ENCODE results near the gene GPBP1L1. TPM values are rescaled to one million over a fixed set of nuclear protein-coding genes. Genes with fewer than 3 reads are reported as not detected.

The GPBP1L1 gene
- total and polyA plus RNA-seq, 9 of the 15 experiments (the other 6 are each of a cell fraction or from before 2014, with no cell fraction given) = 86.0 to 216 (median 138) TPM

DNA sequence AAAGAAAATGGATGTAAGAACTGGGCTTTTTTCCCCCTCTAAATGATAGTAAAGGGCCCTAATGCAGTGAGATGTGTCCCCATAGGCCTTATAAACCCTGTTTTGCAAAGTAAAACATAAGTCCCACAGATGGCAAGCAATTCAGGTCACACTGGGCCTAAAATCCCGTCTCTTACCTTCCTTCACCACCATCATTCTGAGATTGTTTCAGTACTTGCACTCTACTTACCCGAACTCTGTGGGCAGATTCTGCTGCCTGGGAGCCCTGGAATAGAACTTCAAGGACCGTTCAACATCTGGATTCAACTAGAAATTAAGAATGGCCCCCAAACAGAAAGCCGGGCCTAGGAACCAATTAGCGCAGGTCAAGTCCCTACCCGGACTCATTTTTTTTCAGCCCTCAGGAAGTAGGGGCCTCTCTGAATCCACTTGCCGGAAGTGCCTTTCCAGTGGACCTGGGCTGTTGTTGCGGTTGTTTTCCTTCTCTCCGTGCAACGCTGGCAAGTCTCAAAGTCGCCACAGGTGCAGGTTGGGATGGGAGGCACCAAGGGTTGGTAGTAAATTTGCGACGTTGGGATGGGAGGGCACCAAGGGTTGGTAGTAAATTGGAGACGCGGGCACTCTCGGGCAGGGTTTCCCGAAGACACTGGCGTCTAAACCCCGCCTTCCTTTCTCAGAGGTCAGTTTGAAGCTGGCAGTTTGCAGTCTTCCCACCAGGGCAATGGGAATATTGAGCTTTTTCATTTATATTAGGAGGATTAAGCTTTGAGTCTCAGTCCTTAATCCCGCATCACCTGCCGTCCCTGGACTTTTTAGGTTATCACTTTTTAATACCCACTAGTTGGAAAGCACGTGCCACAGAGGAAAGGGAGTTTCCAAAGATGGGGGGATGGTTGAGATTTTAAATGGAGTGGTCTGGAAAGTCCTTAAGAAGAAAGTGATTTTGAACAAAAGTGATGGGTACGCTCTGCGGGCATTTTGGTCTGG lies 1.7 kb upstream of the GPBP1L1 start, which contains the start of gene TMEM69 (continued):
- TF ChIP-seq, protein P1, sequence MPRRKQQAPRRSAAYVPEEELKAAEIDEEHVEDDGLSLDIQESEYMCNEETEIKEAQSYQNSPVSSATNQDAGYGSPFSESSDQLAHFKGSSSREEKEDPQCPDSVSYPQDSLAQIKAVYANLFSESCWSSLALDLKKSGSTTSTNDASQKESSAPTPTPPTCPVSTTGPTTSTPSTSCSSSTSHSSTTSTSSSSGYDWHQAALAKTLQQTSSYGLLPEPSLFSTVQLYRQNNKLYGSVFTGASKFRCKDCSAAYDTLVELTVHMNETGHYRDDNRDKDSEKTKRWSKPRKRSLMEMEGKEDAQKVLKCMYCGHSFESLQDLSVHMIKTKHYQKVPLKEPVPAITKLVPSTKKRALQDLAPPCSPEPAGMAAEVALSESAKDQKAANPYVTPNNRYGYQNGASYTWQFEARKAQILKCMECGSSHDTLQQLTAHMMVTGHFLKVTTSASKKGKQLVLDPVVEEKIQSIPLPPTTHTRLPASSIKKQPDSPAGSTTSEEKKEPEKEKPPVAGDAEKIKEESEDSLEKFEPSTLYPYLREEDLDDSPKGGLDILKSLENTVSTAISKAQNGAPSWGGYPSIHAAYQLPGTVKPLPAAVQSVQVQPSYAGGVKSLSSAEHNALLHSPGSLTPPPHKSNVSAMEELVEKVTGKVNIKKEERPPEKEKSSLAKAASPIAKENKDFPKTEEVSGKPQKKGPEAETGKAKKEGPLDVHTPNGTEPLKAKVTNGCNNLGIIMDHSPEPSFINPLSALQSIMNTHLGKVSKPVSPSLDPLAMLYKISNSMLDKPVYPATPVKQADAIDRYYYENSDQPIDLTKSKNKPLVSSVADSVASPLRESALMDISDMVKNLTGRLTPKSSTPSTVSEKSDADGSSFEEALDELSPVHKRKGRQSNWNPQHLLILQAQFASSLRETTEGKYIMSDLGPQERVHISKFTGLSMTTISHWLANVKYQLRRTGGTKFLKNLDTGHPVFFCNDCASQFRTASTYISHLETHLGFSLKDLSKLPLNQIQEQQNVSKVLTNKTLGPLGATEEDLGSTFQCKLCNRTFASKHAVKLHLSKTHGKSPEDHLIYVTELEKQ (CRISPR knock-in tag; IDR thresholded peaks at IDR 0.05) = no peak
- TF ChIP-seq DPF2 (IDR thresholded peaks at IDR 0.05) (peak; percentile 10; the same call in 1 of the 2 replicates), NFRKB (IDR thresholded peaks at IDR 0.05; ENCODE audit: low read depth) (peak; percentile 99), CBFA2T2 (conservative IDR thresholded peaks at IDR 0.05) (no peak), ZNF785 (CRISPR knock-in tag; IDR thresholded peaks at IDR 0.05) (no peak), ZBED1 (IDR thresholded peaks at IDR 0.05) (0 out of 2 replicates have a peak, but pooled peaks have one; percentile 42), PHB2 (IDR thresholded peaks at IDR 0.05; ENCODE audit: low read depth) (no peak), KLF1 (tag; IDR thresholded peaks at IDR 0.05) (no peak), SP2 (IDR thresholded peaks at IDR 0.05; ENCODE audit: extremely low read depth, low read depth, low read length, poor library complexity, severe bottlenecking) (no peak), STAT5B (CRISPR knock-in tag; IDR thresholded peaks at IDR 0.05) (no peak), CBX1 (IDR thresholded peaks at IDR 0.05; ENCODE audit: low read depth) (peak; percentile 52), POLR2B (IDR thresholded peaks at IDR 0.05; ENCODE audit: low read depth, partially characterized antibody) (peak; percentile 92), SMAD1 (IDR thresholded peaks at IDR 0.05; ENCODE audit: low read depth, low read length, partially characterized antibody) (peak; percentile 36), ETV6 (IDR thresholded peaks at IDR 0.05; ENCODE audit: borderline replicate concordance in 1 of 2, low read depth in 2 of 2, low read length in 1 of 2) (no peak; a peak in 1 of 4 replicates), ETV6 (CRISPR knock-in tag; IDR thresholded peaks at IDR 0.05; ENCODE audit: borderline replicate concordance) (no peak), PTBP1 (IDR thresholded peaks at IDR 0.05; ENCODE audit: low read depth, low read length) (no peak), MYBL2 (IDR thresholded peaks at IDR 0.05; ENCODE audit: low read depth) (0 out of 2 replicates have a peak, but pooled peaks have one; percentile 46), MYBL2 (CRISPR knock-in tag; IDR thresholded peaks at IDR 0.05; ENCODE audit: borderline replicate concordance) (no peak)
- TF ChIP-seq, protein P2, sequence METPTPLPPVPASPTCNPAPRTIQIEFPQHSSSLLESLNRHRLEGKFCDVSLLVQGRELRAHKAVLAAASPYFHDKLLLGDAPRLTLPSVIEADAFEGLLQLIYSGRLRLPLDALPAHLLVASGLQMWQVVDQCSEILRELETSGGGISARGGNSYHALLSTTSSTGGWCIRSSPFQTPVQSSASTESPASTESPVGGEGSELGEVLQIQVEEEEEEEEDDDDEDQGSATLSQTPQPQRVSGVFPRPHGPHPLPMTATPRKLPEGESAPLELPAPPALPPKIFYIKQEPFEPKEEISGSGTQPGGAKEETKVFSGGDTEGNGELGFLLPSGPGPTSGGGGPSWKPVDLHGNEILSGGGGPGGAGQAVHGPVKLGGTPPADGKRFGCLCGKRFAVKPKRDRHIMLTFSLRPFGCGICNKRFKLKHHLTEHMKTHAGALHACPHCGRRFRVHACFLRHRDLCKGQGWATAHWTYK (CRISPR knock-in tag; IDR thresholded peaks at IDR 0.05) = no peak; the same call in none of the 2 replicates
- TF ChIP-seq, protein P3, sequence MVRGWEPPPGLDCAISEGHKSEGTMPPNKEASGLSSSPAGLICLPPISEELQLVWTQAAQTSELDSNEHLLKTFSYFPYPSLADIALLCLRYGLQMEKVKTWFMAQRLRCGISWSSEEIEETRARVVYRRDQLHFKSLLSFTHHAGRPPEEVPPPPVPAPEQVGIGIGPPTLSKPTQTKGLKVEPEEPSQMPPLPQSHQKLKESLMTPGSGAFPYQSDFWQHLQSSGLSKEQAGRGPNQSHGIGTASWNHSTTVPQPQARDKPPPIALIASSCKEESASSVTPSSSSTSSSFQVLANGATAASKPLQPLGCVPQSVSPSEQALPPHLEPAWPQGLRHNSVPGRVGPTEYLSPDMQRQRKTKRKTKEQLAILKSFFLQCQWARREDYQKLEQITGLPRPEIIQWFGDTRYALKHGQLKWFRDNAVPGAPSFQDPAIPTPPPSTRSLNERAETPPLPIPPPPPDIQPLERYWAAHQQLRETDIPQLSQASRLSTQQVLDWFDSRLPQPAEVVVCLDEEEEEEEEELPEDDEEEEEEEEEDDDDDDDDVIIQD (CRISPR knock-in tag; IDR thresholded peaks at IDR 0.05) = no peak
- TF ChIP-seq, protein P4, sequence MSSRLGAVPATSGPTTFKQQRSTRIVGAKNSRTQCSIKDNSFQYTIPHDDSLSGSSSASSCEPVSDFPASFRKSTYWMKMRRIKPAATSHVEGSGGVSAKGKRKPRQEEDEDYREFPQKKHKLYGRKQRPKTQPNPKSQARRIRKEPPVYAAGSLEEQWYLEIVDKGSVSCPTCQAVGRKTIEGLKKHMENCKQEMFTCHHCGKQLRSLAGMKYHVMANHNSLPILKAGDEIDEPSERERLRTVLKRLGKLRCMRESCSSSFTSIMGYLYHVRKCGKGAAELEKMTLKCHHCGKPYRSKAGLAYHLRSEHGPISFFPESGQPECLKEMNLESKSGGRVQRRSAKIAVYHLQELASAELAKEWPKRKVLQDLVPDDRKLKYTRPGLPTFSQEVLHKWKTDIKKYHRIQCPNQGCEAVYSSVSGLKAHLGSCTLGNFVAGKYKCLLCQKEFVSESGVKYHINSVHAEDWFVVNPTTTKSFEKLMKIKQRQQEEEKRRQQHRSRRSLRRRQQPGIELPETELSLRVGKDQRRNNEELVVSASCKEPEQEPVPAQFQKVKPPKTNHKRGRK (tag; IDR thresholded peaks at IDR 0.05) = no peak

Measured in K562 (cell line).